Suprapubic skin (tissue), 4 donors: ENCODE results near the gene USP47.

Experiments
- EP300 ChIP-seq: sonication (generic); formaldehyde crosslinking; IDR thresholded peaks from one replicate; pipeline ENCODE4 v1.6.1; 2017; ENCODE audit warnings: antibody characterized with exemption
- POLR2A ChIP-seq, 2 donors: fragments of 450-650 bp; IDR thresholded peaks; one replicate each; pipeline ENCODE4 v1.6.1; 2017; ENCODE audit warnings: antibody characterized with exemption in 2 of 2, mild to moderate bottlenecking in 2 of 2, moderate library complexity in 2 of 2
- POLR2AphosphoS5 ChIP-seq, 3 donors: sonication (generic); formaldehyde crosslinking; IDR thresholded peaks; one replicate each; pipeline ENCODE4 v1.6.1; 2017; ENCODE audit warnings: antibody characterized with exemption in 3 of 3
- TF ChIP-seq, protein P1 (sequence below), 2 donors: fragments of 200-600 bp in 1 of 2; fragments of 450-650 bp in 1 of 2; sonication (generic) in 1 of 2; IDR thresholded peaks; one replicate each; pipeline ENCODE4 v1.5.1; 2016 to 2019; ENCODE audit warnings: antibody characterized with exemption in 2 of 2, mild to moderate bottlenecking in 1 of 2, moderate library complexity in 1 of 2

DNA sequence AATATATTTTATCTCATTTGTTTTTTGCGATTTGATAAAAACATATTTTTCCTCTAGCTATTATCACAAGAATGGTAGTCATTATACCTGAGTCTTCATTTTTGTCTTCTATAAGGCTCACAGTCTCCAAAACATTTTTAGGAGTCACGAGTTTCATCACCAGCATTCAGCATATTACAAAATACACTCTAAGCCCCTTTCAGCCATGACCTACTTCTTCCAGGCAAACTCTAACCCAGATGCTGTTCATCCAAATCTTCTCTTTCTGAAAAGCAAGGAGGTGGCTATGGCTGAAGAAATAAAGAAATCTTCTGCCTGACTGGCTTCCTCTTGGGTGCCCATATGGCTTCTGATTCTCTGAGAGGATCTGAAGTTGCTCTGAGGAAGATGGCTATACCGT, 35.7 kb upstream of the USP47 start:
- TF ChIP-seq, protein P1, sequence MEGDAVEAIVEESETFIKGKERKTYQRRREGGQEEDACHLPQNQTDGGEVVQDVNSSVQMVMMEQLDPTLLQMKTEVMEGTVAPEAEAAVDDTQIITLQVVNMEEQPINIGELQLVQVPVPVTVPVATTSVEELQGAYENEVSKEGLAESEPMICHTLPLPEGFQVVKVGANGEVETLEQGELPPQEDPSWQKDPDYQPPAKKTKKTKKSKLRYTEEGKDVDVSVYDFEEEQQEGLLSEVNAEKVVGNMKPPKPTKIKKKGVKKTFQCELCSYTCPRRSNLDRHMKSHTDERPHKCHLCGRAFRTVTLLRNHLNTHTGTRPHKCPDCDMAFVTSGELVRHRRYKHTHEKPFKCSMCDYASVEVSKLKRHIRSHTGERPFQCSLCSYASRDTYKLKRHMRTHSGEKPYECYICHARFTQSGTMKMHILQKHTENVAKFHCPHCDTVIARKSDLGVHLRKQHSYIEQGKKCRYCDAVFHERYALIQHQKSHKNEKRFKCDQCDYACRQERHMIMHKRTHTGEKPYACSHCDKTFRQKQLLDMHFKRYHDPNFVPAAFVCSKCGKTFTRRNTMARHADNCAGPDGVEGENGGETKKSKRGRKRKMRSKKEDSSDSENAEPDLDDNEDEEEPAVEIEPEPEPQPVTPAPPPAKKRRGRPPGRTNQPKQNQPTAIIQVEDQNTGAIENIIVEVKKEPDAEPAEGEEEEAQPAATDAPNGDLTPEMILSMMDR (IDR thresholded peaks at IDR 0.05) = no peak
- TF ChIP-seq POLR2AphosphoS5 (IDR thresholded peaks at IDR 0.05) (no peak), EP300 (no peak), POLR2A (IDR thresholded peaks at IDR 0.05) (no peak)
